HG03159 (cell line): ENCODE data around the gene ADI1.
"Not testable (repeated sequence)": the region's sequence is repeated elsewhere in the genome, so short reads cannot be mapped to it uniquely, and the experiment has no call there.

ENCODE experiments used
- ATAC-seq: cut with Tn5 transposase; IDR thresholded peaks from one replicate; pipeline ENCODE4 v1.9.1; 2021; ENCODE audit warnings: mild to moderate bottlenecking, moderate library complexity; ENCODE audit not compliant: unreplicated experiment

ADI1 gene

GRCh38 chr2:3464401-3465005 lies 54.8 kb downstream of the ADI1 start:
- no peak for ATAC-seq

- no peak for ATAC-seq
Observed at GRCh38 chr2:3463944-3464343, 55.4 kb downstream of the ADI1 start.

GRCh38 chr2:3463186-3463835 lies 56.0 kb downstream of the ADI1 start:
- no peak for ATAC-seq

DNA sequence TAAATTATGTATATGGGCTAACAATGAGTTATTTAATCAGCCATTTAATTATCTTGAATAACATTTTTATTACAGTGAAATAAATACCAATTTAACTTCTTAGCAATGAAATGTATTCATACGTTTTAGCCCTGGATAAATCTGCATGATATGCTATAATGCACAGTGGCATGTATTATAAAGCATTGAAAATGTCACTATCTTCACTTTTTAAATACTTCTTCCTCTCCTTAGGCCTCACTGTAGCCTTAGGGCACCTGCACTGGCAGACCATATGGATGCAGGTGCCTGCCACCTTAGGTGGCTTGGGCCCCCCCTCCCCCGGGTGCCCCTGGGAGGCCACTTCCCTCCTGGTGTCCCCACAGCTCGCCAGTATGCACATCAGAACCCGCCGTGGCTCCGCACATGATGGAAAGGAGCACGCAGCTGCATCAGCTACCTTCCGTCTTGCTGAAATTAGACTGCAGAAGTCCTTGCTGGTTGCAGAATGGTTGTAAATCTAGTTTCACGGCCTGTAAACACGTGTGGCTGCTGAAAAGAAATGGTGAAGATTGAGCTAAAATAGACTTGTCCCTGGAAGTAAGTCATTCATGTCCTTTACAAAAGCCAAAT lies 56.7 kb downstream of the ADI1 start:
- peak; percentile 3 for ATAC-seq

DNA sequence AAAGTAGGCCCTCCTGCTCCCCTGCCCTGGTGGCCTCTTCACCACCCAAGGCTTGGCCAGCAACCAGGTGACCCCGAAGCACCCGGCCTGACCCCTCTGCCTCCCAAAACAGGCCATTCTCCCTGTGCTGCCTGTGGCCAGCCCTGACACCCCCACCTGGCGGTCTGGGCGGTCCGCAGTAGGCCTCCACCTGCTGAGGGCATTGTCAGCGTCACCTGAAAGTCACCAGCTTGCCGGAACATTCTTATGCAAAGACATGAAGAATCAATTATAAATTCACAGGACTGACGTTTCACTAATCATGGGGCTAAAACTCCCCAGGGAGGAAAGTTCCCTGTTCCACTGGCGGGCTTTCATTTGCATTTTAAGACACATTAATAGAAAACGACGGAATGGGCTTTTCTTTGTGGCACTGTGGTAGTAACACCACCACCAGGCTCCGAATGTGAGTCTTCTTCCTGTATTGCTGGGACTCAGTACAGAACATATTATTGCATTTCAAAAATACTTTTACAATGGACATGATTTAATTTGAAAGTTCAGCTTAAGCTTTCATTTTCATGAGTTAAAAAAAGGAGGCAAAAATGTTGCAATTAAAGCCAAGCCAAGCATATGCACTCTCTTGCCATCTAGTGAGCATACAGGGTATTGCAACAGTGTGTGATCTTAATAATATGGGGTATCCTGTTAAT lies 57.4 kb downstream of the ADI1 start:
- peak; percentile 74 for ATAC-seq

- no peak for ATAC-seq
Observed at GRCh38 chr2:3460831-3461800, 58.2 kb downstream of the ADI1 start.

DNA sequence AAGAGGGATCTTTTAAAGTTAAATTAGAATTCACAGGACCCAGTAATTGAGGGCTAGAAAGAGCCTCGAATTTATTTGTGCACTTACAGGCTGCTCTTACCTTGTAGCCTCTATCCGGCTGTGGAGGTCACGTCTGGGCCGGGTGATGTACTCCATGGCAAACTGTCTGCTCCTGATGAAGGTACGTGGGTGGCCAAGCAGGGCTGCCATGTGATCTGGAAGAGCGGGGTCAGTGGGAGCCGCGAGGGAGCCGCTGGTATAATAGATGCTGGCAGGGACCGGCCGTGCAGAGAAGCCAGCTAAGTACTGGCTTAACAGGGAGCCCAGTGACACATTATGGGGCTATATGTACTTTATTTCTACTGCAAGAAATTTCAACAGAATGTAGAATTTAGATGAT lies 59.2 kb downstream of the ADI1 start:
- no peak for ATAC-seq

DNA sequence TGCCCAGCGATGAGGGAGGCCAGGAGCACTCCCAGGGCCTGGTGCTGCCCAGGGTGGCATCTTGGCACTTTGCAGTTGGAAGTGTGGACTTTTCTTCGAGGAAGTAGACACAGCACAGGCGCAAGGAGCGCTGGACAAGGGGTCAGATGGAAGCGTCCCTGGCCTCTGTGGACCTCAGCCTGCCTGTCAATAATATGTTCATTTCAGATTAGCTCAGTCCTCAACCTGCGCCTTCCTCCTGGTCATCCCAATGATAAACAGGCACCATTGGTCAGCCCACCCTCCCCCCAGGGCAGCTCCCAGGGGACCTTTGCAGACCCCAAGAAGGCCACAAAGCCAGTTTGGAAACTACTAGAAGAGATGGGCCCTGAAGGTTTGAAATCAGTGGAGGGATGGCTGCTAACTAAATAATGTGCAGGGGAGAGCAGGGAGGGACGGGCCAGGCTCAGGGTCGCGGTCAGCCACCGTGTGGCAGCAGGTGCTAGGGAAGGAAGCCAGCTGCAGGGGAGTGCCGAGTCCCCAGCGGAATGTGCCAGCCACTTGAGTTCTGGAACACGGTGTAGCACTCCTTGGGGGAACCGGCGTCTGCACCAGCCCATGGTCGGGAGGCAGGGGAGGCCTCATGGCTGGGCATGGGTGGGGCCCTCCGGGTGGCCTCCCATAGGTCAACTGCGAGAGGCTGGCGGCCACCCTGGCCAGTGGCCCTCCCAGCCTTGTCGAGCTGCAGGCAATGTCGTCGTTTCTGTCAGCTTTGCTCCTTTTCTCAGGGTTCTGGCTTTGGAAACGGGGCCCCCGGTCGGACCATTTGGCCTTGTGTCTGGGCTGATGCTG lies 59.9 kb downstream of the ADI1 start:
- no peak for ATAC-seq

DNA sequence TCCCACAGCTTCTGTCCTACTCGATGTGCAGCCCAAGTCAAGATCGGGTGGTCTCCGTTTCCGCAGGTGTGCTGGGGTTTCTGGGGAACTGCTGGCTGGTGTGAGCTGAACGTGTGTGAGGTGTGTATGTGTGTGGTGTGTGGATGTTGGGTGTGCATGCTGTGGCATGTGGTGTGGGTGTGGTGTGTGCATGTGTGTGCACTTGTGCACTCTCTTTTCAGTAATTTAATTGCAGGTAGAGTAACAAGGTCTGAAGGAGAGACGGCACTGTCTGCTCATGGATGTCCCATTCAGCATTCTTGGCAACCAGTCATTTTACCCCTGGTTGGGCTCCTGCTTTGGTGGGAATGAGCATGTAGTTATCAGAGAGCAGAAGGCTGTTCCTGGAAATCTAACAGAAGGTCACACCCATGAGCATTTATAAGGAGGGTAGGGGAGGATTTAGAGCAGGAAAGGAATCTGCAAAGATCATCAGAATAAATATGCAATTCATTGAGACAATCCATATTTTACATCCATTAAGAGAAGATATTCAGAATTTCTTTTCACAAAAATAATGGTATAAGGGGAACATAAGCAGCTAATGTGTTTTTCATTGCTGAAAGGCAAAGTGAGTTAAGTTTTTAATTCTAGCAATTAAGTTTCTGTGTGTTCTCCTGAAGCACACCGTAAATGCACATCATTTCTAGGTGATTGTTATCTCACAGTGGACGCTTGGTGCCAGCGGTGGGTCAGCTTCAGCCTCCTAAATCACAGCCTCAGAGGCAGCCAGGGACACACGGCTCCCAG lies 60.7 kb downstream of the ADI1 start:
- no peak for ATAC-seq

DNA sequence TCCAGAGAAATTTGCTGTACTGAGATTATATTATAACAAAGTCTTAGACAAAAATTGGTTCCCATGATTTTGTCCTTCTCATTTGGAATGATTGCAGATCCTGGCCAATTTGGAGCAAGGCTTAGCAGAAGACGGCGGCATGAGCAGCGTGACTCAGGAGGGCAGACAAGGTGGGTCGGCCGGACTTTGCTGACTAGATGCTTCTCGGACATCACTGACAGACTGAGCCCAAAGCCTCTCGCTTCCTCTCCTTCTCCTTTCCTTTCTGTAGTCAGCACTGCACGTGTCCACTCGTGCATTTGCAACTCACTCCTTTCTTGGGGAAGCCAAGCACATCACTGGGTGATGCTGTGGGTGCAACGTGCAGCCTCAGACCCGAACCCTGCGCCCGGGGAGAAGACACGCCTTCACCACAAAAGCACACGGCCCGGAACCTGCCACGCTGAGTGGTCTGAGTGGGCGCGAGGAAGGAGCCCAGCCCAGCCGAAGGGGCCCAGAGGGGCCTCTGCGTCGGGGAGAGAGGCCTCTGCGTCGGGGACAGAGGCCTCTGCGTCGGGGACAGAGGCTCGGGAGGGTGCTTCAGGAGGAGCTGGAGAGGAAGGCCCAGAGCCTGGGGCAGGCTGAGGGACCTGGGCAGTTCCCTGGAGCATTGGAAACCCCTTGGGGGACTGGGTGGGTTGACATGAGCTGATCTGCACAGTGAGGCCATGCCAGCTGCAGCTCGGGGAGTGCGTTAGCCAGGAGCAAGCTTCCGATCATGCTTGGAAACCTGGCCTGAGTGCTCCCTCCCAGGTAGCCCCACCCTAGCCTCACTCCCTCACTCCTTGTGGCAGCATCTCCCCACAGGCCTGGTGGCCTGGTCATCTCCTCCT lies 61.6 kb downstream of the ADI1 start:
- no peak for ATAC-seq

GRCh38 chr2:3456125-3456524 lies 63.2 kb downstream of the ADI1 start:
- ATAC-seq, result no peak

DNA sequence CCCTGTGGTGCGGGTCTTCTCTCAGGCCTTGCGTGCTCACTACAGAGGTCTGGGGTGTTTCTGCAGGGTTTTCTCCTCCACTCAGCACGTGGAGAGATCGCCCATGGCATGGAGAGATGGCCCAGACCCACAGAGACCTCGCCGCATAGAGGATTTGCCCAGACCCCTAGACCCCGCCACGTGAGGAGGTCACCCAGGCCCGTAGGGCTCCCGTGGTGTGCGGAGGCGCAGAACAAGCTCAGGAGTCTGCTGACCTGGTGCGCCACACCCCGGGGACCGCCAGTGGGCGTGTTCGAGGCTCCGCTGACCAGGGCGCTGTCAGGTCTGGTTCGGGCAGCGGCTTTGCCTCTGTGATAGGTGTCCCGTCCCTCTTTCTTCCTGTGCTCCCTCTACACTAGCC lies 64.5 kb downstream of the ADI1 start:
- ATAC-seq, result no peak

- not testable (repeated sequence) for ATAC-seq
Observed at GRCh38 chr2:3454005-3454404, 65.3 kb downstream of the ADI1 start.

GRCh38 chr2:3453190-3453999 lies 65.9 kb downstream of the ADI1 start:
- no peak for ATAC-seq

DNA sequence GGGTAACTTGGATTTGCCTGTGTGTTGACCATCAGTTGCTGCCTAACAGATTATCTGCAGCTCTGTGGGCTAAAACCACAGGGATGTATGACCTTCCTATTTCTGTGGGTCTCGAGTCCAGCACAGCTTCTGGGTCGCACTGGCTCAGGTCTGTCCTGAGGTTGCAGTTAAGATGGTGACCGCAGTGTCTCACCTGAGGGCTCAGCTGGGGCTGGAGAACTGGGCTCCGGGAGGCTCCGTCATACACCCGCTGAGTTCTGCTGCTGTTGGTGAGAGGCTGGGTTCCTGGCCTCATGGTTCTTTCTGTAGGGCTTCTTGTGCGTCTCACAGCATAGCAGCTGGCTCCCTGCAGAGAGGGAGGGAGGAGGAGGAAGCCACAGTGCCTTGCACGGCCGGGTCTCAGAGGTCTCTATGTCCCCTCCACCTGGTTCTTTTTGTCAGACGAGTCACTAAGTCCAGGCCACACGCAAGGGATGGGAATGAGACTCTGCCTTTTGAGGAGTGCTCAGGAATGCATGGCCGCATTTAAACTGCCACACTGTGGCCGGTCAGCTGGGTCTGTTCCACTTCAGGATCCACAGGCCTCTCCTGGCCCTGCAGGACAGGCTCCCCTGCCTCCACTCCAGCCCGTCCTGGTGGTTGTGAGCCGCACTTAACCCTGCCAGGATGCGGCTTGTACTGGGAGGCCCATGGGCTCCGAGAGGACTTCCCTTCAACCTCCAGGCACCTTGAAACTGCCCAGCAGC lies 67.2 kb downstream of the ADI1 start:
- no peak for ATAC-seq

DNA sequence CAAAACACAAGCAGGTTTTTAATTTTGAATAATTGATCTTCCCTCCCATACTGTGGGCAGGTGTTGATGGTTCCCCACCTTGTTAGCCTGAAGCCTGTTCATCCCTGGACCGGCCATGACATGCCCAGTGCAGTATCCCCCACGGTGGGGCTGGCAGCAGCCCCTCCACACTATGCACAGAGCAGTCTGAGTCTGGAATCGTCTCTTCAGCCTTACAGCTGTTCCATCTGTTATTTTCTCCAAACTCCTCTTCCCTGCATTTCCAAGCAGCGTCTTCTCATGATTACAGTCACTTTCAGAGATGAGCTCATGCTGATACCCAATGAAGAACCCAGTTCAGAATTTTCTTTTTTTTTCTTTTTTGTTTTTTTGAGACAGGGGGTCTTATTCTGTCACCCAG lies 68.2 kb downstream of the ADI1 start:
- no peak for ATAC-seq
